ENCODE results near the gene IL4I1.
A peak's percentile ranks its signal among the peaks of the same experiment; 100 is the strongest.

Gene IL4I1

DNA sequence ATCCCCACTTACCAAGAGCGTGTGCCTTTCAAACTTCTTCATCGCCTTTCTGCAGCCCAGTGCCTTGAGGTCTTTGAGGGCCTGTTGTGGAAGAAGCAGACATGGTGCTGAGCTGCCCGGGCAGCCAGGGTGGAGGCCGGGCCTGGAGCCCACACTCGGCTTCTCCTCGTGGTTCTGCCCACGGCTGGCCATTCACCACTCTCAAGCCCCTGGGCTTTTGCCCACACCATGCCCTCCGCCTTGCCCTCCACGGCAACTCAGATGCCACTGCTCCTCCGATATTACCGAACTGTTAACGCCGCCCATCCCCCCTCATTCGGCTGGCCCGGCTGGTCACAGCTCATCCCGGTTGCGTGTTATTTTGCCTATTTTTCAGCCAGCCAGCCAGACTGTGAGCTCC, 5.3 kb downstream of the IL4I1 start:
- H3K4me3 ChIP-seq (ENCODE audit: low read length), result no peak overlapping the region
- no peak for DNase-seq (ENCODE audit: low read depth)
- TF ChIP-seq, protein P1, sequence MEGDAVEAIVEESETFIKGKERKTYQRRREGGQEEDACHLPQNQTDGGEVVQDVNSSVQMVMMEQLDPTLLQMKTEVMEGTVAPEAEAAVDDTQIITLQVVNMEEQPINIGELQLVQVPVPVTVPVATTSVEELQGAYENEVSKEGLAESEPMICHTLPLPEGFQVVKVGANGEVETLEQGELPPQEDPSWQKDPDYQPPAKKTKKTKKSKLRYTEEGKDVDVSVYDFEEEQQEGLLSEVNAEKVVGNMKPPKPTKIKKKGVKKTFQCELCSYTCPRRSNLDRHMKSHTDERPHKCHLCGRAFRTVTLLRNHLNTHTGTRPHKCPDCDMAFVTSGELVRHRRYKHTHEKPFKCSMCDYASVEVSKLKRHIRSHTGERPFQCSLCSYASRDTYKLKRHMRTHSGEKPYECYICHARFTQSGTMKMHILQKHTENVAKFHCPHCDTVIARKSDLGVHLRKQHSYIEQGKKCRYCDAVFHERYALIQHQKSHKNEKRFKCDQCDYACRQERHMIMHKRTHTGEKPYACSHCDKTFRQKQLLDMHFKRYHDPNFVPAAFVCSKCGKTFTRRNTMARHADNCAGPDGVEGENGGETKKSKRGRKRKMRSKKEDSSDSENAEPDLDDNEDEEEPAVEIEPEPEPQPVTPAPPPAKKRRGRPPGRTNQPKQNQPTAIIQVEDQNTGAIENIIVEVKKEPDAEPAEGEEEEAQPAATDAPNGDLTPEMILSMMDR (conservative IDR thresholded peaks at IDR 0.05; ENCODE audit: low read depth, low read length), result no peak

DNA sequence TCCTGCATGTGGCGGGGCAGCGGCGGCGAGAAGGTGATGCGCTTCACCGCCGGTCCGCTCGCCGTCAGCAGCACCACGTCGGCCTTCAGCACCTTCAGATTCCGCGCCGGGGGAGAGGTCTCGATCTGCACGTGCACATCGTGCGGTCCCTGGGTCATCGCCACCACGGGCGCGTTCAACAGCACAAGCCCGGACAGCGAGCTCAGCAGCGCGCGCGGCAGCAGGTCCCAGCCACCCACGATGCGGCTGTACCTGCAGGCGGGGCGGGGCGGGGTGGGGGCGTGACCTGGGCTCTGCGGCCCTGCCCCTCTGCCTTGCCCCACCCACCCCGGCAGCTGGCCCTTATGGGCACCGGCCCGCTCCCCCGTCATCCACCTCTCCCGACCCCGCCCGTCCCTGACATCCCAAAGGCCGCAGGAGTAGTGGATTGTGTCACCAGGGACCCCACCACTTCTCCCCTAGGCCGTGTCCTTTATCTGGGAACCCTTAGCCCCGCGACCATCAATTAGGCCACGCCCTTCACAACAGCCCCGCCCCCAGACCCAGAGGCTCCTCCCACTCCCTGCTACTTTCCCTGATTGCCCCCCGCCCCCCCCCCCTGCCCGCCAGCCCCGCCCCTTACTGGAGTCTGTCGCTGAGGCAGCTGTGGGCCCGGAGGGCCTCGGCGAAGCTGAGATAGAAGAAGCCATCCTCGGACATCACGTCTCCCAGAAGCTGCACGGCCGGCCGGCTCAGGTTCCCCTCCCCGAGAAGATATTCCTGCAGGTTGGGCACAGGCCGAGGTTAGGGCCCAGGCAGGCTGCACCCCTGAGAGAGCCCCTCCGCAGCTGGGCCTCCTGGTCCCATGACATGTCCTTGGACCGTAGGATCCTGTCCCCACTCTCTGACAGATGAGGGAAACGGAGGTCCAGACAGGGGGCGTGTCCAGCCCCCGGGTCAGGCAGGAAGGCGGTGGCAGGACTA, 6.1 kb downstream of the IL4I1 start:
- TF ChIP-seq, protein P1 (conservative IDR thresholded peaks at IDR 0.05; ENCODE audit: low read depth, low read length), result no peak
- peak overlapping the region; percentile 25 for H3K4me3 ChIP-seq (ENCODE audit: low read length)
- DNase-seq (ENCODE audit: low read depth), result no peak

DNA sequence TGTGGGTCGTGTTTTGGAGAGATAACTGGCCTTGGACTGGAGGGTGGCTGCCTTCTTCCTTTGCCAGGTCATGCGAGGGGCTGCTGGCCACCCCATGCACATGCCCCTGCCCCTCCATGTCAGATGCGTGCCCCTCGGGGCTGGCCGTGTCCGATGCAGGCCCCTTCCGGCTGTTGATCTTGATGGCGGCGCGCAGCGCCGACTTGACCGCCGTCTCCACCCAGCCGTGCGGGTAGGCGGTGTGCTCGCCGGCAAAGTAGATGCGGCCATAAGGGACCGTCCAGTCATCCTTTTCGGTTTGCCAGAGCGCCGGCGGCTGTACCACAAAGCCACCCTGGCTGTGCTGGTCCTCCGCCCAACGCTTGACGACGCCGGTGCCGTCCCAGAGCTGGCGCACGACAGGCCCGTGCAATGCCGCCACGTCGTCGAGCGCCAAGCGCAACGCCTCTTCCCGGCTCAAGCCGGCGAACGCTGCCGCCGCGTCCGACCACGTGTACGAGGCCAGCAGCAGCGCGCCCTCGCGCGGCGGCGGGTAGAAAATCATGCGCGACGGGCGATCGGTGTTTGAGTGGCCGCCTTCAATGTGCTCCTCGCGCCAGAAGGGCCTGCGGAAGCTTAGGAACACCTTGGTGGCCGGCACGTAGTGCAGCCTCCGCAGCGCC, 6.9 kb downstream of the IL4I1 start:
- TF ChIP-seq, protein P1 (conservative IDR thresholded peaks at IDR 0.05; ENCODE audit: low read depth, low read length), result peak; percentile 72
- DNase-seq (ENCODE audit: low read depth), result no peak
- H3K4me3 ChIP-seq (ENCODE audit: low read length), result peak overlapping the region; percentile 25

DNA sequence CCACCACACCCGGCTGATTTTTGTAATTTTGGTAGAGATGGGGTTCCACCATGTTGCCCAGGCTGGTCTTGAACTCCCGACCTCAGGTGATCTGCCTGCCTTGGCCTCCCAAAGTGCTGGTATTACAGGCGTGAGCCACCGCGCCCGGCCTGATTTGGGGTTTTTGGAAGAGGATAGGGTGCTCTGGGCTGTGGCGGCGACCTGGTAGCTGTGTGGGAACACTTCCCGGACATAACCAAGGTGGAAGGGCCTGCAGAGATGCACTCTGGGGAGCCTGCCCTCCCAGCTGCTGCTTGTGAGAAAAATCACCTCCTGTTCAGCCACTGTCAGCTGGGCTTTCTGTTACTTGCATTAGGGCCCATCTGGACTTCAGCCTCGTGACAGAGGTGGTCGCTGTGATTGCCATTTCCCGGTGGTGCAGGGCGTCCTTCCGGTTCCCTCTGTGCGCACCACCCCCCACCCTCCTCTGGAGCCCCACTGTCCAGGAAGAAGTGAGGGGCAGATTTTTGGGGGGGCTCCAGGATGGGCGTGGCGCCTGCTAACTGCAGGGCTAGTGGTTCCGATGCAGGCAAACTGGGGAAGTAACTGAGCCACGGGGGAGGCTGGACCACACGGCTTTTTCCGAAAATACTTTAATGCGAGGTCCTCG, 7.5 kb downstream of the IL4I1 start:
- TF ChIP-seq, protein P1 (conservative IDR thresholded peaks at IDR 0.05; ENCODE audit: low read depth, low read length), result no peak
- DNase-seq (ENCODE audit: low read depth), result no peak
- H3K4me3 ChIP-seq (ENCODE audit: low read length), result no peak overlapping the region

DNA sequence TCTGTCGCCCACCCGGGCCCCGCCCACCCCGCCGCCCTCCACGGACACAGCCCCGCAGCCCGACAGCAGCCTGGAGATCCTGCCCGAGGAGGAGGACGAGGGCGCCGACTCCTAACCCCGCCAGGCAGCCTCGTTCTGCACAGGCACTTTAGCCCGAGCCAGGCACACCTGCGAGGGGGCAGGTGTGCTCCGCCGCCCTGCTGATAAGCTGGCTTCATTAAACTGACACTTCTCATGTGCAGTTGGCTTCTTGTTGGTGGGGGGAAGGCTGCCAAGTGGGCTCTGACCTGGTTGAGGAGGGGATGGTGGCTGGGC, 8.2 kb downstream of the IL4I1 start:
- no peak for DNase-seq (ENCODE audit: low read depth)
- TF ChIP-seq, protein P1 (conservative IDR thresholded peaks at IDR 0.05; ENCODE audit: low read depth, low read length), result no peak
- H3K4me3 ChIP-seq (ENCODE audit: low read length), result no peak overlapping the region

DNA sequence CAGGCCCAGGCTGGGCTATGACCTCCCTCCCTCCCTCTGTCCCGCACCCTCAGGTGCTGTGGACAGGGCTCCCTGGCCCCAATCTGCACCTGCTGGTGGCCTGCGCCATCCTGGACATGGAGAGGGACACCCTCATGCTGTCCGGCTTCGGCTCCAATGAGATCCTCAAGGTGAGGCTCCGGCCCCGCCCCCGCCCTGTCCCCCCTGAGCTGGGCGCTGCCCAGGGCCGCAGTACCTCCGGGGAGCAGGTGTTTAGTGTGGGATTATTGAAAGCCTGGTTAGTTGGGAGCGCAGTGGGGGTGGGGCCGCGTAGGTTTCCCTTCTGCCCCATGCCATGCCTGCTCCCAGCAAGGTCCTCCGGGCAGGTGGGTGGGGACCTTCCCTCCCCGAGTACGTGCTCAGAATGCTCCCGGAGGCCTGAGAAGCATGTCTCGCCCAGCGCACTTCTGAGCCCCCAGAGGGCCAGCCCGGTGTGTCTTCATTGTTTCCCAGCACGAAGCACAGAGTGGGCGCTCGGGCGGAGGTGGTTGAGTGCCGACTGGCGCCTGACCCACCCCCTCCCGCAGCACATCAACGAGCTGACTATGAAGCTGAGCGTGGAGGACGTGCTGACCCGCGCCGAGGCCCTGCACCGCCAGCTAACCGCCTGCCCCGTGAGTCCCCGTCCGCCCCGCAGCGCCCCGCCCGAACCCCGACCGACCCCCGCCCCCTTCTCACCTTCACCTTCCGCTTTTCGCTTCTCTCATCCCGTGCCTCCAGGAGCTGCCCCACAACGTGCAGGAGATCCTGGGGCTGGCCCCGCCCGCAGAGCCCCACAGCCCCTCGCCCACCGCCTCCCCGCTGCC, 8.8 kb downstream of the IL4I1 start:
- TF ChIP-seq, protein P1 (conservative IDR thresholded peaks at IDR 0.05; ENCODE audit: low read depth, low read length), result no peak
- no peak for DNase-seq (ENCODE audit: low read depth)
- no peak overlapping the region for H3K4me3 ChIP-seq (ENCODE audit: low read length)
